ENCODE data around the gene RPP21.
"Not testable (repeated sequence)": the region's sequence is repeated elsewhere in the genome, so short reads cannot be mapped to it uniquely, and the experiment has no call there.

The RPP21 gene

GRCh38 chr6:30356536-30356935 lies 11.6 kb downstream of the RPP21 start:
- Histone ChIP-seq H4K20me1 (peaks cover 0 to 37% (median 0%) of the 10 kb centered on the region in 11 experiments; a peak in 3 of 22 replicates), H3K27me3 (peaks cover 4 to 99% (median 18%) of the 10 kb centered on the region in 11 experiments; a peak in 19 of 22 replicates), H3K9ac (no peak overlapping the region), H3K4me2 (no peak overlapping the region), H3K9me3 (replicated peaks in 1 of 11) (no peaks in the 10 kb centered on the region), H3K36me3 (no peaks in the 10 kb centered on the region), H3K27ac (no peak overlapping the region), H3K4me1 (no peaks in the 10 kb centered on the region), H3K4me3 (no peak overlapping the region)
- no peak for TF ChIP-seq Cebpa-rat (IDR thresholded peaks at IDR 0.05)

GRCh38 chr6:30357678-30358540 lies 13.0 kb downstream of the RPP21 start:
- no peak overlapping the region for H3K4me3 ChIP-seq
- TF ChIP-seq Cebpa-rat (IDR thresholded peaks at IDR 0.05) = no peak

GRCh38 chr6:30359276-30359675 lies 14.3 kb downstream of the RPP21 start:
- no peaks in the 10 kb centered on the region for H3K36me3 ChIP-seq
- TF ChIP-seq Cebpa-rat (IDR thresholded peaks at IDR 0.05) = no peak
- no peak overlapping the region for H3K4me2 ChIP-seq
- no peak overlapping the region for H3K9ac ChIP-seq
- H3K27me3 ChIP-seq = peaks cover 4 to 99% (median 18%) of the 10 kb centered on the region in 11 experiments; a peak in 19 of 22 replicates
- no peak overlapping the region for H3K27ac ChIP-seq
- H4K20me1 ChIP-seq = peaks cover 0 to 29% (median 0%) of the 10 kb centered on the region in 11 experiments; a peak in 3 of 22 replicates
- peaks cover 0 to 10% (median 0%) of the 10 kb centered on the region in 11 experiments; a peak in 4 of 22 replicates for H3K9me3 ChIP-seq (replicated peaks in 1 of 11)
- no peak overlapping the region for H3K4me3 ChIP-seq
- H3K4me1 ChIP-seq = no peaks in the 10 kb centered on the region

More at GRCh38 chr6:30357678-30358540, 13.0 kb downstream of the RPP21 start:
- H3K4me2 ChIP-seq = peak overlapping the region in 7 of 11 experiments; percentile 2 to 44 (median 27); a peak in 7 of 22 replicates
- H4K20me1 ChIP-seq = peaks cover 0 to 35% (median 0%) of the 10 kb centered on the region in 11 experiments; a peak in 3 of 22 replicates
- no peak overlapping the region for H3K9ac ChIP-seq
- peaks cover 0 to 10% (median 0%) of the 10 kb centered on the region in 11 experiments; a peak in 4 of 22 replicates for H3K9me3 ChIP-seq (replicated peaks in 1 of 11)
- H3K36me3 ChIP-seq = no peaks in the 10 kb centered on the region
- H3K27me3 ChIP-seq = peaks cover 4 to 99% (median 18%) of the 10 kb centered on the region in 11 experiments; a peak in 19 of 22 replicates
- no peaks in the 10 kb centered on the region for H3K4me1 ChIP-seq
- no peak overlapping the region for H3K27ac ChIP-seq

DNA sequence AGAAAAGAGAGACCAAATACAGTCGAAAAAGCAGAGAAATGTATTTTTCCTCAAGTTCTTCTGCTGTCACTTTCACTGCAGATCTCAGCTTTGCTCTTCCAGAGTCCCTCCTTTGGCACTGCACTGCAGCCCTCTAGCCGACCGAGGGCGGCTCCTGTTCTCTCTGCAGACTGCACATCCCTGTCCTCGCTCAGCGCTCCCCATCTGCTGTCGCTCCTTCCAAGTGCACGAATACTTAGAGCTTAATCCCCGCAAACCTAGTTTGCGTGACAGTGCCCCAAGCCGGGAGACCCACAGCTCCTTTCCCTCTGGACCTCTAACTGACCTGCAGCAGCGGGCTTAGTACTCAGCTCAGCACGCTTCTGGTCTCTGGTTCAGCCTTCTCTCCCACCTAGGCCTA lies 15.2 kb downstream of the RPP21 start:
- no peaks in the 10 kb centered on the region for H3K4me1 ChIP-seq
- H3K4me2 ChIP-seq = no peak overlapping the region
- peaks cover 0 to 29% (median 0%) of the 10 kb centered on the region in 11 experiments; a peak in 3 of 22 replicates for H4K20me1 ChIP-seq
- peaks cover 0 to 10% (median 0%) of the 10 kb centered on the region in 11 experiments; a peak in 4 of 22 replicates for H3K9me3 ChIP-seq (replicated peaks in 1 of 11)
- H3K4me3 ChIP-seq = no peak overlapping the region
- no peak for TF ChIP-seq Cebpa-rat (IDR thresholded peaks at IDR 0.05)
- no peak overlapping the region for H3K27ac ChIP-seq
- no peak overlapping the region for H3K9ac ChIP-seq
- no peaks in the 10 kb centered on the region for H3K36me3 ChIP-seq
- peaks cover 4 to 99% (median 18%) of the 10 kb centered on the region in 11 experiments; a peak in 19 of 22 replicates for H3K27me3 ChIP-seq

DNA sequence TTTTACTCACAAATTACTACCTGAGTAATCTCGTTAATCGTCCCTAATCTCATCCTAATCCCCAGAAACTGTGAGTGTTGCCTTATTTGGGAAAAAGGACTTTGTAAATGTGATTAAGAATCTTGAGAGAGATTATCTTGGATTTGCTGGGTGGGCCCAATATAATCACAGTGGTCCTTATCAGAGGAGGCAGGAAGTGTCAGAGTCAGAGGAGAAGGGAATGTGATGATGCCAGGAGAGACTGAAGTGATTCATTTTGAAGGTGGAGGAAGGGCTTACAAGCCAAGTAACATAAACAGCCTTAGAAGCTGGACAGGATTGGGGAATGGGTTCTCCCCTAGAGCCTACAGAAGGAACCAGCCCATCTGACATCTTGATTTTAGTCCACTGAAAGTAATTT lies 16.7 kb downstream of the RPP21 start:
- H3K36me3 ChIP-seq = no peaks in the 10 kb centered on the region
- H4K20me1 ChIP-seq = peaks cover 0 to 23% (median 0%) of the 10 kb centered on the region in 11 experiments; a peak in 3 of 22 replicates
- no peak overlapping the region for H3K27ac ChIP-seq
- peaks cover 4 to 98% (median 16%) of the 10 kb centered on the region in 11 experiments; a peak in 19 of 22 replicates for H3K27me3 ChIP-seq
- no peaks in the 10 kb centered on the region for H3K4me1 ChIP-seq
- H3K4me3 ChIP-seq = no peak overlapping the region
- H3K9ac ChIP-seq = no peak overlapping the region
- no peak for TF ChIP-seq Cebpa-rat (IDR thresholded peaks at IDR 0.05)
- peaks cover 0 to 10% (median 0%) of the 10 kb centered on the region in 11 experiments; a peak in 4 of 22 replicates for H3K9me3 ChIP-seq (replicated peaks in 1 of 11)
- H3K4me2 ChIP-seq = no peak overlapping the region

DNA sequence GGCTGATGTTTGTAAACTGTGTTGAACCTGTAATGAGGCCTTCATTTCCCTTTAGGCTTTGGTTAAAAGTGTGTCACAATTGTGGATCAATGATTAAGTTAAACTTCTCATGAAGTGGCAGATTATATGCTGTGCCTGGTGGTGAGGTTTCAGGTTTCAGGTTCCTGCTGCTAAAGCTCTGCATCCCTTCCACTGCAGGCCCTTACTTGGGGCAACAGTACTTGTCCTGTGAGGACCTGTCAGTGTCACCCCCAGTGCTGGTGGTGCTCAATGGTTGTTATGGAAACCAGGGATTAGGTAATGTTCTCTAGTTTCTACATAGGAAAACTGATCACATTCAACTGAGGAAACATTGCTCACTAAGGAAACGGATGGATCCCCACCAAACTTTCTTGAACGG lies 18.5 kb downstream of the RPP21 start:
- Histone ChIP-seq H3K27me3 (peaks cover 0 to 88% (median 8%) of the 10 kb centered on the region in 11 experiments; a peak in 12 of 22 replicates), H4K20me1 (peaks cover 0 to 11% (median 0%) of the 10 kb centered on the region in 11 experiments; a peak in 2 of 22 replicates), H3K36me3 (no peaks in the 10 kb centered on the region), H3K9ac (no peak overlapping the region), H3K4me2 (no peak overlapping the region), H3K4me1 (no peaks in the 10 kb centered on the region), H3K27ac (no peak overlapping the region), H3K9me3 (replicated peaks in 1 of 11) (peaks cover 0 to 15% (median 4%) of the 10 kb centered on the region in 11 experiments; a peak in 13 of 22 replicates), H3K4me3 (no peak overlapping the region)
- TF ChIP-seq Cebpa-rat (IDR thresholded peaks at IDR 0.05) = no peak

DNA sequence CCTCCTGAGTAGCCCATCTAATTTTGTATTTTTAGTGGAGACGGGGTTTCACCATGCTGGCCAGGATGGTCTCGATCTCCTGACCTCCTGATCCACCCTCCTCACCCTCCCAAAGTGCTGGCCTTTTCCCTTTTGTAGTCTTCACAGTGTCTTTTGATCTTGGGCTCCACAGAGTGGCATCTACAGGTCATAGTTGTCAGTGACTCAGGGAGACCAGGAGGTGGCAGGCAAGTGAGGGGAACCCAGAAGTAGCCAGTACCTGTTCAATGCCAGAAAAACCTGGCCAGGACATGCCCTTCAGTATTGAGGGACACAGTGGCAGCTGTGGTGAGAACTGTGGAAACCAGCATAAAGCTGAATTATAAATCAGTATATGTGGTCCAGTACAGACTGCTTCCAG lies 19.6 kb downstream of the RPP21 start:
- no peak overlapping the region for H3K27ac ChIP-seq
- H3K9ac ChIP-seq = no peak overlapping the region
- H3K9me3 ChIP-seq (replicated peaks in 1 of 11) = peaks cover 5 to 27% (median 6%) of the 10 kb centered on the region in 11 experiments; a peak in 14 of 22 replicates
- H3K36me3 ChIP-seq = no peaks in the 10 kb centered on the region
- peaks cover 0 to 80% (median 4%) of the 10 kb centered on the region in 11 experiments; a peak in 9 of 22 replicates for H3K27me3 ChIP-seq
- no peaks in the 10 kb centered on the region for H3K4me1 ChIP-seq
- no peak for TF ChIP-seq Cebpa-rat (IDR thresholded peaks at IDR 0.05)
- peaks cover 0 to 9% (median 0%) of the 10 kb centered on the region in 11 experiments; a peak in 2 of 22 replicates for H4K20me1 ChIP-seq
- H3K4me3 ChIP-seq = no peak overlapping the region
- no peak overlapping the region for H3K4me2 ChIP-seq

DNA sequence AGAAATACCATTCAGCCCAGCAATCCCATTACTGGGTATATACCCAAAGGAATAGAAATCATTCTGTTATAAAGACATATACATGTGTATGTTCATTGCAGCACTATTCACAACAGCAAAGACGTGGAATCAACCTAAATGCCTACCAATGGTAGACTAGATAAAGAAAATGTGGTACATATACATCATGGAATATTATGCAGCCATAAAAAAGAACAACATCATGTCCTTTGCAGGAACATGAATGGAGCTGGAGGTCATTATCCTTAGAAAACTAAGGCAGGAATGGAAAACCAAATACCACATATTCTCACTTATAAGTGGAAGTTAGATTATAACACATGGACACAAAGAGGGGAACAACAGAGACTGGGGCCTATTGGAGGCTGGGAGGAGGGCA lies 24.3 kb downstream of the RPP21 start:
- H3K4me3 ChIP-seq, H4K20me1 ChIP-seq, H3K36me3 ChIP-seq, H3K4me1 ChIP-seq, H3K27ac ChIP-seq, H3K9ac ChIP-seq, H3K4me2 ChIP-seq: not testable (repeated sequence)
- H3K9me3 ChIP-seq (replicated peaks in 1 of 11) = peaks cover 5 to 28% (median 6%) of the 10 kb centered on the region in 11 experiments; a peak in 15 of 22 replicates
- peaks cover 0 to 39% (median 0%) of the 10 kb centered on the region in 11 experiments; a peak in 5 of 22 replicates for H3K27me3 ChIP-seq

DNA sequence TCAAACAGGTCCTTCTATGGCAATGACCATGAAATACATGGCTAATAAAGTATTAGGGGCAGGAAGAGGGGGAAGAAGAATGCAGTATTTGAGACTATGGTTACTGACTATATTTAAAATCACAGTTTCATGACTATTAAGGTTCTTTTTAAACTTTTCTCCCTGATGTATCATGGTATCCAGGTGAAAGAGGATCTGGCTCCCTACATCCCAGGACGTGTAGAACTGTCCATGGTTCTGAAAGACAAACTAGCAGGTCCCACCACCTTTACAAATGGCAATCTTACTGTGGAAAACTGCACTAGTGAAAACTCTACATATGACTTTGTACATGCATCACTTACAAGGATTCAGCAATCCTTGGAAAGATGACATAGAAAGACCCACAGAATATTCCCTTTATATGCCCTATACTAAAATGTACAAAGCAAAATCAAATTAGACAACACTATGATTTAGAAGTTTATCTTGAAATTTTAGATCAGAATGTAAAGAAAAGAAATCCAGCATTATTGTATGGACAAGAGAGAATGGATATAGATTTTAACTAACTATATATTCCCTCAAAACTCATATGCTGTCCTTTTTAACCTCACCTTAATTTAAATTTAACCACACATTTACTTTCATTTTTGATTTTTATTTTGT lies 33.5 kb downstream of the RPP21 start:
- Histone ChIP-seq H3K9me3 (replicated peaks in 1 of 11) (no peaks in the 10 kb centered on the region), H3K4me1 (no peaks in the 10 kb centered on the region), H3K4me2 (no peak overlapping the region), H3K27ac (no peak overlapping the region), H4K20me1 (no peaks in the 10 kb centered on the region), H3K4me3 (no peak overlapping the region), H3K9ac (no peak overlapping the region), H3K36me3 (no peaks in the 10 kb centered on the region), H3K27me3 (peaks cover 0 to 8% (median 0%) of the 10 kb centered on the region in 11 experiments; a peak in 1 of 22 replicates)
- TF ChIP-seq Cebpa-rat (IDR thresholded peaks at IDR 0.05) = no peak
